Stimulated activated CD8-positive, alpha-beta memory T cell treated with anti-CD3 and anti-CD28 coated beads, Interleukin-15, amount 100 ng/mL, for 48 hours (primary cell): ENCODE measurements around the gene TUBGCP3.

ENCODE experiments used
- DNase-seq, 2 donors: peaks; one replicate each; pipeline ENCODE4 v3.0.0-alpha.2; 2020; ENCODE audit warnings: low read depth in 2 of 2

TUBGCP3 gene

DNA sequence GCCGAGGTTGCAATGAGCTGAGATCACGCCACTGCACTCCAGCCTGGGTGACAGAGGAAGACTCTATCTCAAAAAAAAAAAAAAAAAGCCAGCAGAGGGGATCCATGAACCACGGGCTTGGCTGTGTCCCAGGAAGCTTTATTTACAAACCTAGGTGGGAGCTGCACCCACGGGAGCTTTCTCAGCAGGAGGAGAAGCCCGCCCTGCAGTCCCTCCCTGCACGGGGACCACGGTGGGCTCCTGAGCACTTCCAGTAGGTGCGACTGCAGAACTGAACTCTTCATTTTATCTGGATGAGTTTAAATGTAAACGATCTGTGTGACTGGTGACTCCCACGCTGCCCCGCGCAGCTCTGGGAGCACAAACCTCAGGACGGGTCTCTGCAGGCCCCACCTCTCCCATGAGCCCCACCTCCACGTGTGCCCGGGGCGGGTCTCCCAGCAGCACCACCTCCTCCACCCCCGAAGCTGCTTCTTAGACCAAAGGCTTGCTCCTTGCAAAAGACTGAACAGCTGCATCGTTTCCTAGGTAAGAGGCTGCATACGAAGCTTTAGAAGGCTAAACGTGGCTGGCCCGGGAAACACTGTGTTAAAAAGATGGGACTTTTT lies 145.4 kb downstream of the TUBGCP3 start:
- no peak for DNase-seq

DNA sequence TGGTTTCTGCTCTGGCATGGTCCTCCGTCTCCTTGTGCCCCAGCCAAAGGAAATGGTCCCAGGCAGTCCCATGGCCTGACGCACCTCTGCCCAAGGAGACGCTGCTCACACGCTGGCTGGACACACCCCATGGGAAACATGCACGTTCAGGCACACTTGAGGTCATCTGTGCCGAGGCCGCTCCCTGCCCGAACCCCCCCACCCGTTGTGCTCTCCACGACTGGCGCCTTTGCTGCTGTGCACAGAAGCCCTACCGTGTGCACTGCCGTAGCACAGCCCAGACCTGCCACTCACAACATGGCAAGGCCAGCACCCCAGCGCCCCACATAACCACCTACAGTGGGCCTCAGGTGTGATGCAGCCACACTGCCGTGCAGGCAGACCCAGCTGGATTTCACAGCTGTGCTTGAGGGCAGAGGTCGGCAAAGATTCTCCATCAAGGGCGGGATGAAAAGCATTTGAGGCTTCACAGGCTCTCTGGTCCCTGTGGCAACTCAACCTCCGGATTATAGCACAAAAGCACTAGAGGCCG lies 146.1 kb downstream of the TUBGCP3 start:
- DNase-seq, result no peak

GRCh38 chr13:112441226-112441625 lies 146.7 kb downstream of the TUBGCP3 start:
- no peak for DNase-seq

DNA sequence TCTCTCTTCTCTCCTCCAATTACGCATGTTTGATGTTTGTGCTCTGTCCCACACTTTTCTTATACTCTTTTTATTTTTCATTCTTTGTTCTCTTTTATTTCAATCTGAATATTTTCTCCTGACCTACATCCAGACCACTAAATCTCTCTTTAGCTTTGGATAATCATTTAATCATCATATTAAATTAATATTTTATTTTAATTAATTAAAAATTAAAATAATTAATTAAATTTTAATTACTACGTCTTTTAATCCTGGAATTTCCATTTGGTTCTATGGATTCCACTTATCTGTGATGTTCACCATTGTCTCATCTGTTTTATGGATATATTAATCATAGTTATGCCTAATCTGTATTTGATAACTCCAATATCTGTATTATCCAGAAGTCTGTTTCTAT lies 149.4 kb downstream of the TUBGCP3 start:
- no peak for DNase-seq

DNA sequence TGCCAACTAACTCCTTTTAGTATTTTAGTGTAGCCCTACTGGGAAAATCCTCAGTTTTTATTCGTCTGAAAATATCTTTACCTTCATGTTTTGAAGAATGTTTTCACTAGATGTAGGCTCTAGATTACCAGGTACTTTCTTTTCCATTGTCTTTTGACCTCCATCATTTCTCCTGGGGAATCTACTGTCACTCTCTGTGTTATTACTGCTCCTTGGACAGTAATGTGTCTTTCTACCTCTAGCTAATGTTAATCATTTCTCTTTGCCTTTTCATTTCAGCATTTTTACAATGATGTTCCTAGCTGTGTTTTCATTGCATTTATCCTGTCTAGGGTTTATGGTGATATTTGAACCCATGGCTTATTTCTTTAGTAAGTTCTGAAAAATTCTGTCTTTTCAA lies 149.9 kb downstream of the TUBGCP3 start:
- no peak for DNase-seq

DNA sequence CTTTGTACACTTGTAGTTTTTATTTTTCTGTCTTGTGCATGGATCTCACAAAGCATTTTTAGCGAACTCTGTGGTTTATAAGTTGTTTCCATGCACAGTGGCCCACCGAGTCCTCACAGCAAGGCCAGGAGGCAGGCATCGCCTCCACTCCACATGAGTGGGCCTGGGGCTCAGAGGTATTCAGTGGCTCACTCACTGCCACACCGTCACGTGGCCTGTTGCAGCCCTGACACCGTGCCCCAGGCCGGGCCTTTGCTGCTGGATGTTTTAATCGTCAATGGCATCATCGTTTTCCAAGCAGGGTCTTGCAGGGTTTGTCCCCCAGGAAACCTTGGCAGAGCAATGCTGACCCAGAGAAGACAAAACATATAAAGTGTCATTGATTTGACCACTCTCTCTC lies 152.0 kb downstream of the TUBGCP3 start:
- DNase-seq, result no peak
